IMR-90 (cell line): ENCODE measurements around the gene GMPR. TPM values are rescaled to one million over a fixed set of nuclear protein-coding genes. Genes with fewer than 3 reads are reported as not detected.
"Not testable (repeated sequence)": the region's sequence is repeated elsewhere in the genome, so short reads cannot be mapped to it uniquely, and the experiment has no call there.

ENCODE experiments used
- ATAC-seq: fragments of 200-7000 bp; cut with Tn5 transposase; 2 replicates; pipeline ENCODE4 v1.9.1; 2020; ENCODE audit warnings: low read depth, mild to moderate bottlenecking, moderate library complexity
- BruUV-seq: library from RNA; stranded (reverse); fragments of 400-500 nt; replicated peaks from 2 replicates; lab custom pipeline; 2021; lab: Mats Ljungman, UMichigan
- CTCF ChIA-PET: fragments of 300-600 bp; formaldehyde crosslinking; extraction: SDS; loops from one replicate; lab custom pipeline; 2021; ENCODE audit warnings: antibody characterized with exemption; lab: Yijun Ruan, JAX
- POLR2A ChIA-PET: fragments of 300-600 bp; sonication (Branson Sonifier 250); formaldehyde crosslinking; loops from one replicate; lab custom pipeline; 2022; ENCODE audit warnings: antibody characterized with exemption; ENCODE audit not compliant: unreplicated experiment; lab: Charles Lee
- DNase-seq: peaks from one replicate; pipeline ENCODE4 v3.0.0; 2013
- H2AFZ ChIP-seq: replicated peaks from 2 replicates; pipeline ENCODE3; 2013; ENCODE audit warnings: low read length, mild to moderate bottlenecking; ENCODE audit not compliant: poor library complexity
- H2AK5ac ChIP-seq: 2 replicates; pipeline ENCODE4 v1.6.1; 2013; ENCODE audit warnings: low read depth, low read length, inconsistent platforms
- H2AK9ac ChIP-seq: replicated peaks from 2 replicates; pipeline ENCODE3; 2013; ENCODE audit warnings: mild to moderate bottlenecking, low read depth, low read length, moderate library complexity; ENCODE audit not compliant: poor library complexity
- H2BK120ac ChIP-seq: 2 replicates; pipeline ENCODE4 v1.6.1; 2013; ENCODE audit warnings: low read depth, low read length, inconsistent platforms
- H2BK15ac ChIP-seq: 3 replicates; pipeline ENCODE4 v1.6.1; 2013; ENCODE audit warnings: low read depth, low read length, inconsistent platforms
- H2BK20ac ChIP-seq: 2 replicates; pipeline ENCODE4 v1.6.1; 2013; ENCODE audit warnings: low read depth, mild to moderate bottlenecking, inconsistent platforms, low read length, moderate library complexity
- H2BK5ac ChIP-seq: 2 replicates; pipeline ENCODE4 v1.6.1; 2013; ENCODE audit warnings: mild to moderate bottlenecking, low read depth, low read length, inconsistent platforms; ENCODE audit not compliant: poor library complexity, severe bottlenecking
- H3K14ac ChIP-seq: replicated peaks from 2 replicates; pipeline ENCODE4 v1.6.1; 2013; ENCODE audit warnings: low read depth, low read length, inconsistent platforms
- H3K18ac ChIP-seq: 2 replicates; pipeline ENCODE4 v1.6.1; 2013; ENCODE audit warnings: low read depth, low read length, control low read depth
- H3K23ac ChIP-seq: 2 replicates; pipeline ENCODE4 v1.6.1; 2013; ENCODE audit warnings: low read depth, low read length, inconsistent platforms
- H3K27ac ChIP-seq: 2 replicates; pipeline ENCODE4 v1.5.1; 2013; ENCODE audit warnings: mild to moderate bottlenecking, control low read depth, low read length; ENCODE audit not compliant: insufficient read depth
- H3K27me3 ChIP-seq: 2 replicates; pipeline ENCODE4 v1.6.1; 2013; ENCODE audit warnings: low read length; ENCODE audit not compliant: control insufficient read depth, insufficient read depth
- H3K36me3 ChIP-seq: 2 replicates; pipeline ENCODE4 v1.6.1; 2013; ENCODE audit warnings: low read length, mixed read lengths; ENCODE audit not compliant: control insufficient read depth, insufficient read depth
- H3K4ac ChIP-seq: 2 replicates; pipeline ENCODE4 v1.6.1; 2013; ENCODE audit warnings: low read depth, low read length, inconsistent platforms
- H3K4me1 ChIP-seq: 2 replicates; pipeline ENCODE4 v1.6.1; 2013; ENCODE audit warnings: low read length, mixed read lengths; ENCODE audit not compliant: control insufficient read depth, insufficient read depth
- H3K4me2 ChIP-seq: 2 replicates; pipeline ENCODE4 v1.6.1; 2013; ENCODE audit warnings: low read depth, mild to moderate bottlenecking, control low read depth, low read length, moderate library complexity
- H3K4me3 ChIP-seq: 2 replicates; pipeline ENCODE4 v1.5.1; 2013; ENCODE audit warnings: low read depth, mild to moderate bottlenecking, control low read depth, low read length, moderate library complexity; ENCODE audit not compliant: insufficient read depth
- H3K56ac ChIP-seq: 2 replicates; pipeline ENCODE4 v1.6.1; 2013; ENCODE audit warnings: low read length, inconsistent platforms; ENCODE audit not compliant: insufficient read depth; ENCODE audit errors: extremely low read depth
- H3K79me1 ChIP-seq, 2 experiments: 2 replicates each; pipeline ENCODE4 v1.6.1; 2013; ENCODE audit warnings: low read length in 2 of 2, inconsistent platforms in 1 of 2, low read depth in 1 of 2
- H3K9ac ChIP-seq: 2 replicates; pipeline ENCODE4 v1.6.1; 2013; ENCODE audit warnings: low read depth, low read length, control low read depth
- H3K9me1 ChIP-seq: 2 replicates; pipeline ENCODE4 v1.6.1; 2013; ENCODE audit warnings: low read length, inconsistent platforms; ENCODE audit not compliant: insufficient read depth
- H3K9me3 ChIP-seq: 2 replicates; pipeline ENCODE4 v1.6.1; 2013; ENCODE audit warnings: low read length; ENCODE audit not compliant: control insufficient read depth, insufficient read depth
- H4K20me1 ChIP-seq: 2 replicates; pipeline ENCODE4 v1.6.1; 2013; ENCODE audit warnings: low read length, inconsistent platforms; ENCODE audit not compliant: insufficient read depth
- H4K5ac ChIP-seq: 2 replicates; pipeline ENCODE4 v1.6.1; 2013; ENCODE audit warnings: mild to moderate bottlenecking, low read depth, low read length, control low read depth
- H4K8ac ChIP-seq, 2 experiments: 2 replicates each; pipeline ENCODE4 v1.6.1; 2013; ENCODE audit warnings: low read depth in 2 of 2, low read length in 2 of 2, control low read depth in 1 of 2, inconsistent platforms in 1 of 2
- H4K91ac ChIP-seq: 2 replicates; pipeline ENCODE4 v1.6.1; 2013; ENCODE audit warnings: low read depth, low read length, inconsistent platforms; ENCODE audit not compliant: insufficient read depth
- BHLHE40 ChIP-seq: fragments of 150-350 bp; IDR thresholded peaks from 2 replicates; pipeline ENCODE4 v1.6.1; 2016; ENCODE audit warnings: mild to moderate bottlenecking, low read depth, low read length
- WGBS, 2 experiments: methylation state at CpG; one replicate each; pipeline versions ENCODE4 v1.1.5 to v1.1.7; 2013; ENCODE audit warnings: missing lambda C conversion rate in 2 of 2; ENCODE audit not compliant: insufficient read length in 1 of 2; ENCODE audit errors: extremely low coverage in 2 of 2; 5-methylcytosine and 5-hydroxymethylcytosine counted together
- dilution Hi-C: fragments of 300-500 bp; cut with HindIII; formaldehyde crosslinking; loops from one replicate; pipeline ENCODE4 v1.14.3; 2018; ENCODE audit warnings: low sequenced_read_pairs; ENCODE audit not compliant: unreplicated experiment
- in situ Hi-C: fragments of 300-500 bp; cut with MboI; formaldehyde crosslinking; loops from 3 replicates; pipeline ENCODE4 v1.14.3; 2019; ENCODE audit warnings: low sequenced_read_pairs, inconsistent platforms, mixed read lengths
- intact Hi-C: fragments of 100-400 bp; cut with micrococcal nuclease; formaldehyde crosslinking; loops from 2 replicates; pipeline ENCODE4 v1.10.0; 2022
- polyA plus RNA-seq, 3 experiments: library from polyadenylated mRNA; depleted of rRNA; stranded (reverse); fragments of >200 nt; gene quantifications; 2 replicates each; pipeline ENCODE4 v1.2.3, GENCODE V29; 2012; ENCODE audit warnings: low replicate concordance in 1 of 3
- total RNA-seq: library from RNA; depleted of rRNA; stranded (reverse); fragments of >200 nt; gene quantifications from 2 replicates; pipeline ENCODE4 v1.2.3, GENCODE V29; 2012

GMPR gene
- total and polyA plus RNA-seq, 2 of the 4 experiments (the other 2 are of a cell fraction), result 6.3 to 8.6 TPM

GRCh38 chr6:16267428-16268263 lies 29.3 kb downstream of the GMPR start (continued):
- TF ChIP-seq BHLHE40, result no peak

GRCh38 chr6:16269442-16270070 lies 31.2 kb downstream of the GMPR start:
- H3K4ac ChIP-seq, H3K4me2 ChIP-seq, H3K18ac ChIP-seq, H4K91ac ChIP-seq, ATAC-seq, intact Hi-C loops, DNase-seq, H3K9me3 ChIP-seq, dilution Hi-C loops, H3K56ac ChIP-seq, H2AK9ac ChIP-seq, H2BK15ac ChIP-seq, H3K36me3 ChIP-seq, H3K79me1 ChIP-seq, H2AK5ac ChIP-seq, H3K23ac ChIP-seq, H2BK5ac ChIP-seq, H2BK120ac ChIP-seq, POLR2A ChIA-PET, H4K8ac ChIP-seq, H2AFZ ChIP-seq, H2BK20ac ChIP-seq, H3K14ac ChIP-seq, H3K9ac ChIP-seq, H4K5ac ChIP-seq, BruUV-seq, in situ Hi-C loops, H3K4me1 ChIP-seq, H3K27ac ChIP-seq, H4K20me1 ChIP-seq, H3K27me3 ChIP-seq, H3K4me3 ChIP-seq, H3K9me1 ChIP-seq: not testable (repeated sequence)
- CTCF ChIA-PET, result interaction anchor here (0.6 kb wide), 1 partner anchor 17 kb away, joined by 4 read pairs; no protein-coding TSS in a partner anchor
- 80% methylated on average over 2 of the region's 7 CpGs; no CpG with 5 or more reads in 1 of the 2 experiments for WGBS, 2 experiments
